ENCODE data around the gene FBXL17.

The FBXL17 gene

GRCh38 chr5:108145351-108145750 lies 236.5 kb downstream of the FBXL17 start:
- no peak for DNase-seq

GRCh38 chr5:108144332-108144731 lies 237.6 kb downstream of the FBXL17 start:
- no peak for DNase-seq

- DNase-seq, result no peak
These were observed 238.3 kb downstream of the FBXL17 start for GRCh38 chr5:108143581-108143980.

GRCh38 chr5:108141676-108142075 lies 240.2 kb downstream of the FBXL17 start:
- DNase-seq, result no peak

- no peak for DNase-seq
These were observed 245.4 kb downstream of the FBXL17 start for GRCh38 chr5:108136493-108136892.

GRCh38 chr5:108129129-108129528 lies 252.8 kb downstream of the FBXL17 start:
- DNase-seq, result no peak

- DNase-seq, result no peak
These were observed 256.0 kb downstream of the FBXL17 start for GRCh38 chr5:108125771-108126511.

GRCh38 chr5:108124596-108124995 lies 257.3 kb downstream of the FBXL17 start:
- DNase-seq, result no peak

- DNase-seq, result no peak
These were observed 259.2 kb downstream of the FBXL17 start for GRCh38 chr5:108122702-108123101.

- no peak for DNase-seq
These were observed 262.9 kb downstream of the FBXL17 start for GRCh38 chr5:108118813-108119514.

- DNase-seq, result no peak
These were observed 266.2 kb downstream of the FBXL17 start for GRCh38 chr5:108115673-108116072.

- no peak for DNase-seq
These were observed 267.9 kb downstream of the FBXL17 start for GRCh38 chr5:108113950-108114349.

- no peak for DNase-seq
These were observed 270.2 kb downstream of the FBXL17 start for GRCh38 chr5:108111736-108112135.

- DNase-seq, result no peak
These were observed 272.8 kb downstream of the FBXL17 start for GRCh38 chr5:108109059-108109458.

GRCh38 chr5:108104448-108104847 lies 277.4 kb downstream of the FBXL17 start:
- no peak for DNase-seq

GRCh38 chr5:108102463-108102862 lies 279.4 kb downstream of the FBXL17 start:
- no peak for DNase-seq

- no peak for DNase-seq
These were observed 280.1 kb downstream of the FBXL17 start for GRCh38 chr5:108101821-108102220.

- no peak for DNase-seq
These were observed 280.8 kb downstream of the FBXL17 start for GRCh38 chr5:108101130-108101529.

GRCh38 chr5:108094800-108095199 lies 287.1 kb downstream of the FBXL17 start:
- DNase-seq, result no peak

GRCh38 chr5:108093186-108093585 lies 288.7 kb downstream of the FBXL17 start:
- no peak for DNase-seq

- no peak for DNase-seq
These were observed 291.0 kb downstream of the FBXL17 start for GRCh38 chr5:108090946-108091345.

GRCh38 chr5:108084105-108084504 lies 297.8 kb downstream of the FBXL17 start:
- DNase-seq, result no peak

- no peak for DNase-seq
These were observed 298.7 kb downstream of the FBXL17 start for GRCh38 chr5:108083232-108083631.

- DNase-seq, result no peak
These were observed 300.2 kb downstream of the FBXL17 start for GRCh38 chr5:108081707-108082106.

- DNase-seq, result no peak
These were observed 302.1 kb downstream of the FBXL17 start for GRCh38 chr5:108079753-108080152.
